HG03045 (cell line): ENCODE measurements around the gene CDK14.
"Not testable (repeated sequence)": the region's sequence is repeated elsewhere in the genome, so short reads cannot be mapped to it uniquely, and the experiment has no call there.

Experiments
- ATAC-seq: cut with Tn5 transposase; IDR thresholded peaks from one replicate; pipeline ENCODE4 v1.9.1; 2021; ENCODE audit warnings: mild to moderate bottlenecking, moderate library complexity; ENCODE audit not compliant: unreplicated experiment

CDK14 gene

GRCh38 chr7:90879924-90880323 is 283.8 kb downstream of the CDK14 start:
- ATAC-seq: no peak

GRCh38 chr7:90886416-90886815 is 290.3 kb downstream of the CDK14 start:
- ATAC-seq: no peak

GRCh38 chr7:90889210-90889609 is 293.1 kb downstream of the CDK14 start:
- ATAC-seq: no peak

- ATAC-seq: no peak
These were observed 293.5 kb downstream of the CDK14 start for GRCh38 chr7:90889644-90890043.

GRCh38 chr7:90891529-90891928 is 295.4 kb downstream of the CDK14 start:
- ATAC-seq: no peak

GRCh38 chr7:90892213-90892612 is 296.1 kb downstream of the CDK14 start:
- ATAC-seq: peak; percentile 86

GRCh38 chr7:90894122-90894521 is 298.0 kb downstream of the CDK14 start:
- ATAC-seq: no peak

- ATAC-seq: no peak
These were observed 300.3 kb downstream of the CDK14 start for GRCh38 chr7:90896458-90896857.

GRCh38 chr7:90897961-90898469 is 301.9 kb downstream of the CDK14 start:
- no peak for ATAC-seq

- ATAC-seq: no peak
These were observed 304.7 kb downstream of the CDK14 start for GRCh38 chr7:90900628-90901356.

GRCh38 chr7:90903841-90904240 is 307.7 kb downstream of the CDK14 start:
- ATAC-seq: no peak

GRCh38 chr7:90910136-90910535 is 314.0 kb downstream of the CDK14 start:
- no peak for ATAC-seq

GRCh38 chr7:90916319-90916718 is 320.2 kb downstream of the CDK14 start:
- ATAC-seq: no peak

GRCh38 chr7:90917539-90917938 is 321.4 kb downstream of the CDK14 start:
- ATAC-seq: no peak

- ATAC-seq: no peak
These were observed 322.2 kb downstream of the CDK14 start for GRCh38 chr7:90918303-90918702.

GRCh38 chr7:90919816-90920215 is 323.7 kb downstream of the CDK14 start:
- ATAC-seq: no peak

GRCh38 chr7:90920336-90920735 is 324.2 kb downstream of the CDK14 start:
- ATAC-seq: no peak

GRCh38 chr7:90923541-90923997 is 327.4 kb downstream of the CDK14 start:
- no peak for ATAC-seq

GRCh38 chr7:90928700-90929424 is 332.7 kb downstream of the CDK14 start:
- ATAC-seq: not testable (repeated sequence)

GRCh38 chr7:90931986-90932916 is 336.1 kb downstream of the CDK14 start:
- peak; percentile 99 for ATAC-seq

- ATAC-seq: no peak
These were observed 336.9 kb downstream of the CDK14 start for GRCh38 chr7:90933041-90933440.
